Right lobe of liver (tissue), 6 donors: ENCODE data around the gene ACTBL2. TPM values are rescaled to one million over a fixed set of nuclear protein-coding genes. Genes with fewer than 3 reads are reported as not detected.

ENCODE experiments used
- ATAC-seq, 4 donors: fragments of 200-7000 bp; cut with Tn5 transposase; one replicate each; pipeline ENCODE4 v1.9.1; 2020; ENCODE audit warnings: mild to moderate bottlenecking in 4 of 4, moderate library complexity in 4 of 4
- DNase-seq, 3 donors: peaks; one replicate each; pipeline ENCODE4 v3.0.0-alpha.2; 2020
- H3K27ac ChIP-seq, 3 donors: fragments of 200-600 bp; one replicate each; pipeline ENCODE4 v1.8.0; 2022
- H3K27me3 ChIP-seq, 2 donors: fragments of 200-600 bp; one replicate each; pipeline ENCODE4 v1.8.0; 2022
- H3K36me3 ChIP-seq, 4 donors: fragments of 200-600 bp; sonication (generic) in 1 of 4; one replicate each; pipeline versions ENCODE4 v1.5.1 to v1.8.0; 2017 to 2022; ENCODE audit warnings: control low read depth in 1 of 4
- H3K4me1 ChIP-seq, 4 donors: fragments of 200-600 bp; sonication (generic) in 1 of 4; one replicate each; pipeline versions ENCODE4 v1.5.1 to v1.8.0; 2017 to 2022; ENCODE audit warnings: control low read depth in 1 of 4
- H3K4me3 ChIP-seq, 3 donors: fragments of 200-600 bp; one replicate each; pipeline ENCODE4 v1.8.0; 2022
- H3K9me3 ChIP-seq, 4 donors: fragments of 200-600 bp; sonication (generic) in 1 of 4; one replicate each; pipeline versions ENCODE4 v1.5.1 to v1.8.0; 2017 to 2022; ENCODE audit warnings: control low read depth in 1 of 4
- CTCF ChIP-seq, 4 donors: fragments of 200-600 bp in 3 of 4; fragments of 450-650 bp in 1 of 4; IDR thresholded peaks; one replicate each; pipeline versions ENCODE4 v1.5.1 to v1.8.0; 2016 to 2022; ENCODE audit warnings: antibody characterized with exemption in 4 of 4, mild to moderate bottlenecking in 2 of 4
- POLR2A ChIP-seq: fragments of 450-650 bp; IDR thresholded peaks from one replicate; pipeline ENCODE4 v1.6.1; 2017; ENCODE audit warnings: antibody characterized with exemption, mild to moderate bottlenecking
- WGBS: methylation state at CpG from one replicate; pipeline ENCODE4 v1.1.6; 2018; ENCODE audit warnings: low coverage, low lambda C conversion rate; ENCODE audit not compliant: insufficient coverage; ENCODE audit errors: missing lambda C conversion rate; 5-methylcytosine and 5-hydroxymethylcytosine counted together
- intact Hi-C, 2 donors: fragments of 100-400 bp; cut with DNase I; formaldehyde crosslinking; loops; one replicate each; pipeline versions ENCODE4 v1.11.2 to v1.14.1; 2022
- total RNA-seq, 6 experiments: library from RNA; depleted of rRNA in 2 of 6; stranded (reverse); fragments of >200 nt in 2 of 6; fragmentation: NEBNext Ultra II Directional in 3 of 6; extraction: Animal tissue kit (Norgen Biotek cat#: 25700) in 3 of 6; gene quantifications; one replicate each; pipeline versions ENCODE4 v1.1.0 to v1.2.4, GENCODE V29; 2016 to 2023
- donor health status: DM: no; HTN: yes; CAD: no.
- donor health status: DM: no; HTN: no; CAD: no.
- donor health status: DM: no; HTN: no; CAD: no.
- donor health status: DM: no; HTN: yes; CAD: no.
- donor health status: DM: no; HTN: yes; CAD: no.

Gene ACTBL2
- total RNA-seq, 6 experiments from 2014 or later, result not detected

DNA sequence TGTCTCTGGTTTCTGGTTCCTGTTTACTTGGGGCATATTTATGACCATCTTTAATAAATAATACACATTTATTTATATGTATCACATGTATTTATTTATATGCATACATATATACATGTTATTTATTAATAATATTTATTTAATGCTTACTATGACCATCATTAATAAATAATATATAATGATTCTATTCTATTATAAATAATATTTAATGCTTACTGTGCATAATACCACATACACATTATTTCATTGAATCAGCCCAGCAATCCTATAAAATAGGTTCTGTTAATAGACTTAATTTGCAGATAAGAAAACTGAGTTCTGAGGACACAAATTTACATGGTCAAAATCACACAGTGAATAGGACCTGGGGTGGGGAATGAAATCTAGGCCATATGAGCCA is 24.2 kb downstream of the ACTBL2 start:
- no peak overlapping the region for H3K27ac ChIP-seq
- no peaks in the 10 kb centered on the region for H3K27me3 ChIP-seq
- no peaks in the 10 kb centered on the region for H3K9me3 ChIP-seq
- ATAC-seq, result no peak
- DNase-seq, result no peak
- TF ChIP-seq POLR2A (no peak), CTCF (IDR thresholded peaks at IDR 0.05) (no peak)
- no peaks in the 10 kb centered on the region for H3K36me3 ChIP-seq
- intact Hi-C loops, result no loop called here
- H3K4me1 ChIP-seq, result no peaks in the 10 kb centered on the region
- no peak overlapping the region for H3K4me3 ChIP-seq

DNA sequence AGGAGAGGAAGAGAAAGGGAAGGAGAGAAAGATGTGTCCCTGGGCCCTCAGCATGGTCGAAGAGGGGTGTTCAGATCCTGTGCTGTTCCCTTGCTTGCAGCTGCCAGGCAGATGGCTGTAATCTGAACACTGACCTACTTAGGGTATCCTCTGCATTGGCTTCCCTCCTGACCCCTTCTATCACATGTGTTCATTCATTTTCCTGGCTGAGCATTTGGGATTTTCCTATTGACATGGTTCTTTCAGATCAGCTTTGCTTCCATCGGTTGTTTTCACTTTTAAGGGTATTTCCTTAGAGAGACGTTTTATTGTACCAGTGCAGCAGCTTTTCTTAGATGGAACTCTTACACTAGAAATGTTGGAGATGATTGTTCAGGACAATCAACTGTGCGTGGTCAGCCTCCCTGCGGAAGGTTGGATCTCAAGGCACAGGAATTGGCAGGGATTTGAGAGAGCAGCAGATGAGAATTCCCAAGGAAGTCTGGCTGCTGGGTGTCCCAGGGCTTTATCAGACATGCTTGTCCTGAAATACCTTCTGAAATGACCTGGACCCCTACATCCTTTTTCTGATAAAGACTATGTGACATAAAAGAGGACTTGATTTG is 26.0 kb downstream of the ACTBL2 start:
- ATAC-seq (peak in 1 of 4 donors; percentile 24), DNase-seq (no peak)
- 48% methylated on average over 5 of the region's 5 CpGs for WGBS
- no peak for TF ChIP-seq POLR2A
- no peak for TF ChIP-seq CTCF (IDR thresholded peaks at IDR 0.05)
- no peak overlapping the region for H3K27ac ChIP-seq
- H3K4me3 ChIP-seq, result no peak overlapping the region
- intact Hi-C loops, result no loop called here
- no peaks in the 10 kb centered on the region for H3K9me3 ChIP-seq
- H3K4me1 ChIP-seq, result no peaks in the 10 kb centered on the region
- no peaks in the 10 kb centered on the region for H3K36me3 ChIP-seq
- no peaks in the 10 kb centered on the region for H3K27me3 ChIP-seq

- Histone ChIP-seq H3K4me3 (no peak overlapping the region), H3K27ac (no peak overlapping the region), H3K4me1 (no peaks in the 10 kb centered on the region), H3K36me3 (no peaks in the 10 kb centered on the region), H3K27me3 (no peaks in the 10 kb centered on the region), H3K9me3 (no peaks in the 10 kb centered on the region)
- DNase-seq, result no peak
- ATAC-seq, result no peak
- TF ChIP-seq CTCF (IDR thresholded peaks at IDR 0.05) (no peak), POLR2A (no peak)
- intact Hi-C loops, result no loop called here
- 75% methylated on average over 16 of the region's 16 CpGs for WGBS
Measured at GRCh38 chr5:57455511-57456455, 26.8 kb downstream of the ACTBL2 start.

- DNase-seq (no peak), ATAC-seq (no peak)
- Histone ChIP-seq H3K27ac (no peak overlapping the region), H3K27me3 (no peaks in the 10 kb centered on the region), H3K4me1 (no peaks in the 10 kb centered on the region), H3K4me3 (no peak overlapping the region), H3K36me3 (no peaks in the 10 kb centered on the region), H3K9me3 (no peaks in the 10 kb centered on the region)
- intact Hi-C loops, result no loop called here
- TF ChIP-seq CTCF (IDR thresholded peaks at IDR 0.05), result no peak
- TF ChIP-seq POLR2A, result no peak
Measured at GRCh38 chr5:57454896-57455295, 27.7 kb downstream of the ACTBL2 start.
